Endothelial cell of umbilical vein (primary cell): ENCODE results near the gene SDC3. TPM values are rescaled to one million over a fixed set of nuclear protein-coding genes. Genes with fewer than 3 reads are reported as not detected.

Experiments used
- BruUV-seq: library from RNA; stranded (reverse); fragments of 400-500 nt; replicated peaks from 2 replicates; lab custom pipeline; 2021; lab: Mats Ljungman, UMichigan
- CTCF ChIA-PET: fragments of 300-600, 350-600 bp; sonication (Branson Sonifier 250); formaldehyde crosslinking; loops from one replicate; lab custom pipeline; 2021; ENCODE audit warnings: antibody characterized with exemption, inconsistent platforms; lab: Charles Lee
- POLR2A ChIA-PET: fragments of 300-600, 350-600 bp; sonication (Branson Sonifier 250); formaldehyde crosslinking; loops from one replicate; lab custom pipeline; 2021; ENCODE audit warnings: antibody characterized with exemption, inconsistent platforms; lab: Charles Lee
- DNase-seq: peaks from one replicate; pipeline ENCODE4 v3.0.0-alpha.2; 2011; ENCODE audit warnings: low read depth, low spot score
- FAIRE-seq: peaks from 2 replicates; lab custom pipeline; 2011; peaks lifted over from hg19 to GRCh38; lab: Jason Lieb, UNC
- H2AFZ ChIP-seq: 2 replicates; pipeline ENCODE4 v1.6.0; 2012; ENCODE audit warnings: low read depth, low read length, control low read depth, inconsistent platforms
- H3K27ac ChIP-seq: 2 replicates; pipeline ENCODE4 v1.5.1; 2011; ENCODE audit warnings: low read depth, mild to moderate bottlenecking, control low read depth, low read length, moderate library complexity; ENCODE audit not compliant: insufficient read depth
- H3K27me3 ChIP-seq, 2 experiments: 2 replicates each; pipeline versions ENCODE4 v1.6.0 to v1.6.1; 2011; ENCODE audit warnings: low read length in 2 of 2, mixed read lengths in 1 of 2; ENCODE audit not compliant: control insufficient read depth in 2 of 2, insufficient read depth in 2 of 2
- H3K36me3 ChIP-seq, 2 experiments: 2 replicates in 1 of 2; 3 replicates in 1 of 2; pipeline ENCODE4 v1.5.1; 2011; ENCODE audit warnings: low read length in 2 of 2, mild to moderate bottlenecking in 1 of 2, moderate library complexity in 1 of 2; ENCODE audit not compliant: control insufficient read depth in 2 of 2, insufficient read depth in 2 of 2; ENCODE audit errors: extremely low read depth in 1 of 2
- H3K4me1 ChIP-seq: 3 replicates; pipeline ENCODE4 v1.5.1; 2011; ENCODE audit warnings: mild to moderate bottlenecking, low read length; ENCODE audit not compliant: control insufficient read depth, insufficient read depth; ENCODE audit errors: extremely low read depth
- H3K4me2 ChIP-seq: 2 replicates; pipeline ENCODE4 v1.6.1; 2011; ENCODE audit warnings: low read length, control low read depth, mixed read lengths; ENCODE audit not compliant: insufficient read depth
- H3K4me3 ChIP-seq, 3 experiments: fragments of 200-600 bp in 1 of 3; sonication (generic), shearing (Covaris generic) in 1 of 3; replicated peaks in 1 of 3; 2 replicates each; pipeline ENCODE4 v1.5.1; 2011 to 2016; ENCODE audit warnings: control low read depth in 3 of 3, low read length in 3 of 3, mild to moderate bottlenecking in 2 of 3, inconsistent platforms in 1 of 3, low read depth in 1 of 3, moderate library complexity in 1 of 3; ENCODE audit not compliant: insufficient read depth in 1 of 3
- H3K79me2 ChIP-seq: 2 replicates; pipeline ENCODE4 v1.6.0; 2012; ENCODE audit warnings: low read length, inconsistent platforms; ENCODE audit not compliant: control insufficient read depth, insufficient read depth
- H3K9ac ChIP-seq: replicated peaks from 2 replicates; pipeline ENCODE3; 2011; ENCODE audit warnings: low read length, control low read depth; ENCODE audit not compliant: insufficient read depth; ENCODE audit errors: extremely low read depth
- H3K9me1 ChIP-seq: replicated peaks from 3 replicates; pipeline ENCODE4 v1.6.0; 2011; ENCODE audit warnings: mild to moderate bottlenecking, low read length; ENCODE audit not compliant: control insufficient read depth, insufficient read depth; ENCODE audit errors: extremely low read depth
- H3K9me3 ChIP-seq: replicated peaks from 2 replicates; pipeline ENCODE4 v1.5.1; 2012; ENCODE audit warnings: low read length, inconsistent platforms; ENCODE audit not compliant: control insufficient read depth, insufficient read depth
- H4K20me1 ChIP-seq: replicated peaks from 2 replicates; pipeline ENCODE3; 2011; ENCODE audit warnings: mild to moderate bottlenecking, low read length; ENCODE audit not compliant: control insufficient read depth, insufficient read depth; ENCODE audit errors: extremely low read depth
- EZH2 ChIP-seq: IDR thresholded peaks from 2 replicates; pipeline ENCODE4 v1.6.1; 2012; ENCODE audit warnings: borderline replicate concordance, low read depth, mild to moderate bottlenecking, moderate library complexity, low read length, inconsistent platforms; ENCODE audit not compliant: severe bottlenecking
- FOS ChIP-seq: IDR thresholded peaks from 2 replicates; pipeline ENCODE4 v1.6.1; 2011; ENCODE audit warnings: mild to moderate bottlenecking, low read length, moderate library complexity, borderline replicate concordance; ENCODE audit not compliant: insufficient read depth
- GATA2 ChIP-seq: IDR thresholded peaks from 2 replicates; pipeline ENCODE4 v1.7.0; 2011; ENCODE audit warnings: low read depth, mild to moderate bottlenecking, moderate library complexity, mixed read lengths, low read length; ENCODE audit not compliant: insufficient read length, insufficient read depth
- JUN ChIP-seq: IDR thresholded peaks from 2 replicates; pipeline ENCODE4 v1.6.1; 2011; ENCODE audit warnings: borderline replicate concordance, low read depth; ENCODE audit not compliant: insufficient read length, insufficient read depth
- MAX ChIP-seq: IDR thresholded peaks from 2 replicates; pipeline ENCODE4 v1.6.1; 2011; ENCODE audit not compliant: insufficient read depth, insufficient read length
- MYC ChIP-seq: IDR thresholded peaks from one replicate; pipeline ENCODE4 v1.6.1; 2011; ENCODE audit warnings: mild to moderate bottlenecking, low read depth, low read length
- POLR2A ChIP-seq: IDR thresholded peaks from 2 replicates; pipeline ENCODE4 v1.6.1; 2012; ENCODE audit warnings: low read depth, mild to moderate bottlenecking, control low read depth, low read length
- POLR2AphosphoS5 ChIP-seq: IDR thresholded peaks from 2 replicates; pipeline ENCODE4 v1.6.1; 2012; ENCODE audit warnings: low read depth, mild to moderate bottlenecking, control low read depth, low read length, moderate library complexity; ENCODE audit not compliant: insufficient read depth
- dilution Hi-C: fragments of 300-500 bp; cut with MboI; formaldehyde crosslinking; loops from one replicate; pipeline ENCODE4 v1.15.0; 2019; ENCODE audit warnings: low sequenced_read_pairs; ENCODE audit not compliant: extremely low pct_ligation_motif_present
- intact Hi-C: fragments of 100-400 bp; cut with micrococcal nuclease; formaldehyde crosslinking; loops from one replicate; pipeline ENCODE4 v1.10.0; 2022
- polyA plus RNA-seq, 4 experiments: library from polyadenylated mRNA; depleted of rRNA in 3 of 4; stranded (reverse) in 3 of 4; unstranded in 1 of 4; fragments of >200 nt; gene quantifications; 2 replicates each; pipeline versions ENCODE4 v1.2.1 to v1.2.3, GENCODE V29; 2011 to 2012; ENCODE audit warnings: missing spikeins in 1 of 4
- total RNA-seq: library from RNA; stranded (reverse); gene quantifications from 2 replicates; pipeline ENCODE4 v1.2.3, GENCODE V29; 2021
- TF ChIP-seq, protein P1 (sequence below), 2 donors: IDR thresholded peaks; 1 replicate in 1 of 2; 2 replicates in 1 of 2; pipeline ENCODE4 v1.5.1; 2011; ENCODE audit warnings: low read length in 2 of 2, mild to moderate bottlenecking in 2 of 2, moderate library complexity in 2 of 2, control low read depth in 1 of 2, inconsistent platforms in 1 of 2, low read depth in 1 of 2; ENCODE audit not compliant: insufficient read depth in 1 of 2; ENCODE audit errors: extremely low read depth in 1 of 2

SDC3 gene
- total and polyA plus RNA-seq, 2 donors (not counting 3 experiments of a cell fraction or from before 2014, with no cell fraction given) = 7.1 to 25.9 TPM

DNA sequence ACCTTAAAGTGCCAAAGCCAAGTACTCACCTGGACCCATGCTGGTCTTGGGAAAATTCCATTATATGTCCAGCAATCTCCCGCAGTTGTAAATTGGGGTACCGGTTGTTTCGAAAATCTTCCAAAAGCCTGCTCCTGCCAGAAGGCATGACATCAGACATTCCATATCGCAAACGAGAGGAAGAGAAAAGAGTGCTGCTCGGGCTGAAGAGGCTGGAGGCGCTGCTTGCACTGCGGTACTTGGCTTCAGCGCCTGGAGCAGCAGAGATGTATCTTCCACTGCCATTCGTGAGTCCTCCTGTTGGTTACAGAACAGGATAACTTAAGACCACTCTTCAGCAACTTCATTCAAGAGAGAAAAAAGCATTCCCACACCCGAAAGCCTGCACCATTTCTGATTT lies 45.1 kb upstream of the SDC3 start:
- H3K79me2 ChIP-seq = peaks cover 40% of the 10 kb centered on the region
- H3K27me3 ChIP-seq = no peaks in the 10 kb centered on the region
- no peaks in the 10 kb centered on the region for H3K9me3 ChIP-seq
- DNase-seq = no peak
- H2AFZ ChIP-seq = no peak overlapping the region
- H3K9me1 ChIP-seq = no peaks in the 10 kb centered on the region
- H3K4me1 ChIP-seq = no peaks in the 10 kb centered on the region
- TF ChIP-seq POLR2A = no peak
- TF ChIP-seq FOS = no peak
- TF ChIP-seq, protein P1, sequence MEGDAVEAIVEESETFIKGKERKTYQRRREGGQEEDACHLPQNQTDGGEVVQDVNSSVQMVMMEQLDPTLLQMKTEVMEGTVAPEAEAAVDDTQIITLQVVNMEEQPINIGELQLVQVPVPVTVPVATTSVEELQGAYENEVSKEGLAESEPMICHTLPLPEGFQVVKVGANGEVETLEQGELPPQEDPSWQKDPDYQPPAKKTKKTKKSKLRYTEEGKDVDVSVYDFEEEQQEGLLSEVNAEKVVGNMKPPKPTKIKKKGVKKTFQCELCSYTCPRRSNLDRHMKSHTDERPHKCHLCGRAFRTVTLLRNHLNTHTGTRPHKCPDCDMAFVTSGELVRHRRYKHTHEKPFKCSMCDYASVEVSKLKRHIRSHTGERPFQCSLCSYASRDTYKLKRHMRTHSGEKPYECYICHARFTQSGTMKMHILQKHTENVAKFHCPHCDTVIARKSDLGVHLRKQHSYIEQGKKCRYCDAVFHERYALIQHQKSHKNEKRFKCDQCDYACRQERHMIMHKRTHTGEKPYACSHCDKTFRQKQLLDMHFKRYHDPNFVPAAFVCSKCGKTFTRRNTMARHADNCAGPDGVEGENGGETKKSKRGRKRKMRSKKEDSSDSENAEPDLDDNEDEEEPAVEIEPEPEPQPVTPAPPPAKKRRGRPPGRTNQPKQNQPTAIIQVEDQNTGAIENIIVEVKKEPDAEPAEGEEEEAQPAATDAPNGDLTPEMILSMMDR (IDR thresholded peaks at IDR 0.05; ENCODE audit: extremely low read depth in 1 of 2, insufficient read depth in 1 of 2, low read depth in 1 of 2, low read length in 2 of 2) = no peak
- no peak for TF ChIP-seq MYC
- no peak for TF ChIP-seq GATA2
- no peak for TF ChIP-seq POLR2AphosphoS5
- TF ChIP-seq JUN = no peak
- no peak for TF ChIP-seq EZH2
- TF ChIP-seq MAX = no peak
- H3K27ac ChIP-seq = no peak overlapping the region
- no TSS peak for BruUV-seq
- H3K4me2 ChIP-seq = no peak overlapping the region
- POLR2A ChIA-PET = no interaction called here
- peaks cover 21 to 39% of the 10 kb centered on the region in 2 experiments for H3K36me3 ChIP-seq
- FAIRE-seq = no peak
- intact Hi-C loops (no loop called here), dilution Hi-C loops (no loop called here)
- H3K4me3 ChIP-seq = no peak overlapping the region
- no peak overlapping the region for H3K9ac ChIP-seq
- CTCF ChIA-PET = no interaction called here
- peaks cover 12% of the 10 kb centered on the region for H4K20me1 ChIP-seq
